ENCODE measurements around the gene RUNDC1. TPM values are rescaled to one million over a fixed set of nuclear protein-coding genes. Genes with fewer than 3 reads are reported as not detected.

Gene RUNDC1
- total RNA-seq, 1 experiment from 2014 or later = 14.2 TPM

DNA sequence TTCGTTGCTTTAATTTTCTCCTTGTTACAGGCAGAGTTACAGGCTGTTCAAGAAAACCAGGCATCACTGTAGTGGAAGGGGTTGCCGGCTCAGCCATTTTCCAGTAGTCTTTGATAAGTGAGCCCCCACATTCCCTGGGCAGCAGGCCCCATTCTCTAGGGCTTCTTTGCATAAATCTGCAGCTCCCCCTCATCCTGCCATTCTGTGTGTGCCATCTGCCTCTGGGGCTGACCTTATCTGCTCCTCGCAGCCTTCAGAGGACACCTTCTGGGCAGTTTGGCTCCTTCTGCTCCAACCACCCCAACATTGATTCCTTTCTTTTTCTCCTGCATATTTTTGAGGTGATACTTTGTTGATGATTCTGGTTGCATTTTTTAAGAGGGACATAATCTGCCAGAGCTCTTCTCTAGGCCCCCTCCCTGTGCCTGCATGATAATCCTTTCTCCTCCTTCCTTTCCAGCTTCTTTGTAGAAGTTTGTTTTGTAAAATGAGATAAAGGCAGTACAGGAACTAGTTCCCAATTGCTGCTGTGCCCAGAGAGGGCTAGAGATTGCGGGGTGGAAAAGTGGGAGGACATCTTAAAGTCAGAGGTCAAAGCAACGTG lies 61.8 kb downstream of the RUNDC1 start:
- CTCF ChIA-PET = interaction anchor here (0.6 to 4.3 kb wide), 5 partner anchors 15 to 164 kb away, joined by 4 to 45 read pairs (median 5); partner anchors contain the start of genes RND2, RPL27 and VAT1
- TF ChIP-seq EMX1 (CRISPR knock-in tag; IDR thresholded peaks at IDR 0.05) (no peak), SP1 (CRISPR knock-in tag; conservative IDR thresholded peaks at IDR 0.05) (0 out of 2 replicates have a peak, but pooled peaks have one; percentile 18), ESRRA (CRISPR knock-in tag; IDR thresholded peaks at IDR 0.05; ENCODE audit: borderline replicate concordance) (no peak), JAZF1 (CRISPR knock-in tag; IDR thresholded peaks at IDR 0.05) (no peak), ZNF121 (CRISPR knock-in tag; IDR thresholded peaks at IDR 0.05) (no peak), CREB1 (CRISPR knock-in tag; IDR thresholded peaks at IDR 0.05) (no peak), TEAD1 (CRISPR knock-in tag; IDR thresholded peaks at IDR 0.05) (no peak), GRHL2 (CRISPR knock-in tag; IDR thresholded peaks at IDR 0.05; ENCODE audit: insufficient replicate concordance, severe bottlenecking) (no peak), ATF1 (CRISPR knock-in tag; IDR thresholded peaks at IDR 0.05) (no peak), ZNF416 (CRISPR knock-in tag; IDR thresholded peaks at IDR 0.05) (no peak)
- TF ChIP-seq, protein P1, sequence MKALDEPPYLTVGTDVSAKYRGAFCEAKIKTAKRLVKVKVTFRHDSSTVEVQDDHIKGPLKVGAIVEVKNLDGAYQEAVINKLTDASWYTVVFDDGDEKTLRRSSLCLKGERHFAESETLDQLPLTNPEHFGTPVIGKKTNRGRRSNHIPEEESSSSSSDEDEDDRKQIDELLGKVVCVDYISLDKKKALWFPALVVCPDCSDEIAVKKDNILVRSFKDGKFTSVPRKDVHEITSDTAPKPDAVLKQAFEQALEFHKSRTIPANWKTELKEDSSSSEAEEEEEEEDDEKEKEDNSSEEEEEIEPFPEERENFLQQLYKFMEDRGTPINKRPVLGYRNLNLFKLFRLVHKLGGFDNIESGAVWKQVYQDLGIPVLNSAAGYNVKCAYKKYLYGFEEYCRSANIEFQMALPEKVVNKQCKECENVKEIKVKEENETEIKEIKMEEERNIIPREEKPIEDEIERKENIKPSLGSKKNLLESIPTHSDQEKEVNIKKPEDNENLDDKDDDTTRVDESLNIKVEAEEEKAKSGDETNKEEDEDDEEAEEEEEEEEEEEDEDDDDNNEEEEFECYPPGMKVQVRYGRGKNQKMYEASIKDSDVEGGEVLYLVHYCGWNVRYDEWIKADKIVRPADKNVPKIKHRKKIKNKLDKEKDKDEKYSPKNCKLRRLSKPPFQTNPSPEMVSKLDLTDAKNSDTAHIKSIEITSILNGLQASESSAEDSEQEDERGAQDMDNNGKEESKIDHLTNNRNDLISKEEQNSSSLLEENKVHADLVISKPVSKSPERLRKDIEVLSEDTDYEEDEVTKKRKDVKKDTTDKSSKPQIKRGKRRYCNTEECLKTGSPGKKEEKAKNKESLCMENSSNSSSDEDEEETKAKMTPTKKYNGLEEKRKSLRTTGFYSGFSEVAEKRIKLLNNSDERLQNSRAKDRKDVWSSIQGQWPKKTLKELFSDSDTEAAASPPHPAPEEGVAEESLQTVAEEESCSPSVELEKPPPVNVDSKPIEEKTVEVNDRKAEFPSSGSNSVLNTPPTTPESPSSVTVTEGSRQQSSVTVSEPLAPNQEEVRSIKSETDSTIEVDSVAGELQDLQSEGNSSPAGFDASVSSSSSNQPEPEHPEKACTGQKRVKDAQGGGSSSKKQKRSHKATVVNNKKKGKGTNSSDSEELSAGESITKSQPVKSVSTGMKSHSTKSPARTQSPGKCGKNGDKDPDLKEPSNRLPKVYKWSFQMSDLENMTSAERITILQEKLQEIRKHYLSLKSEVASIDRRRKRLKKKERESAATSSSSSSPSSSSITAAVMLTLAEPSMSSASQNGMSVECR (CRISPR knock-in tag; IDR thresholded peaks at IDR 0.05; ENCODE audit: borderline replicate concordance) = no peak
- TF ChIP-seq, protein P2, sequence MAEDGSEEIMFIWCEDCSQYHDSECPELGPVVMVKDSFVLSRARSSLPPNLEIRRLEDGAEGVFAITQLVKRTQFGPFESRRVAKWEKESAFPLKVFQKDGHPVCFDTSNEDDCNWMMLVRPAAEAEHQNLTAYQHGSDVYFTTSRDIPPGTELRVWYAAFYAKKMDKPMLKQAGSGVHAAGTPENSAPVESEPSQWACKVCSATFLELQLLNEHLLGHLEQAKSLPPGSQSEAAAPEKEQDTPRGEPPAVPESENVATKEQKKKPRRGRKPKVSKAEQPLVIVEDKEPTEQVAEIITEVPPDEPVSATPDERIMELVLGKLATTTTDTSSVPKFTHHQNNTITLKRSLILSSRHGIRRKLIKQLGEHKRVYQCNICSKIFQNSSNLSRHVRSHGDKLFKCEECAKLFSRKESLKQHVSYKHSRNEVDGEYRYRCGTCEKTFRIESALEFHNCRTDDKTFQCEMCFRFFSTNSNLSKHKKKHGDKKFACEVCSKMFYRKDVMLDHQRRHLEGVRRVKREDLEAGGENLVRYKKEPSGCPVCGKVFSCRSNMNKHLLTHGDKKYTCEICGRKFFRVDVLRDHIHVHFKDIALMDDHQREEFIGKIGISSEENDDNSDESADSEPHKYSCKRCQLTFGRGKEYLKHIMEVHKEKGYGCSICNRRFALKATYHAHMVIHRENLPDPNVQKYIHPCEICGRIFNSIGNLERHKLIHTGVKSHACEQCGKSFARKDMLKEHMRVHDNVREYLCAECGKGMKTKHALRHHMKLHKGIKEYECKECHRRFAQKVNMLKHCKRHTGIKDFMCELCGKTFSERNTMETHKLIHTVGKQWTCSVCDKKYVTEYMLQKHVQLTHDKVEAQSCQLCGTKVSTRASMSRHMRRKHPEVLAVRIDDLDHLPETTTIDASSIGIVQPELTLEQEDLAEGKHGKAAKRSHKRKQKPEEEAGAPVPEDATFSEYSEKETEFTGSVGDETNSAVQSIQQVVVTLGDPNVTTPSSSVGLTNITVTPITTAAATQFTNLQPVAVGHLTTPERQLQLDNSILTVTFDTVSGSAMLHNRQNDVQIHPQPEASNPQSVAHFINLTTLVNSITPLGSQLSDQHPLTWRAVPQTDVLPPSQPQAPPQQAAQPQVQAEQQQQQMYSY (CRISPR knock-in tag; IDR thresholded peaks at IDR 0.05) = peak; percentile 79
- TF ChIP-seq, protein P3, sequence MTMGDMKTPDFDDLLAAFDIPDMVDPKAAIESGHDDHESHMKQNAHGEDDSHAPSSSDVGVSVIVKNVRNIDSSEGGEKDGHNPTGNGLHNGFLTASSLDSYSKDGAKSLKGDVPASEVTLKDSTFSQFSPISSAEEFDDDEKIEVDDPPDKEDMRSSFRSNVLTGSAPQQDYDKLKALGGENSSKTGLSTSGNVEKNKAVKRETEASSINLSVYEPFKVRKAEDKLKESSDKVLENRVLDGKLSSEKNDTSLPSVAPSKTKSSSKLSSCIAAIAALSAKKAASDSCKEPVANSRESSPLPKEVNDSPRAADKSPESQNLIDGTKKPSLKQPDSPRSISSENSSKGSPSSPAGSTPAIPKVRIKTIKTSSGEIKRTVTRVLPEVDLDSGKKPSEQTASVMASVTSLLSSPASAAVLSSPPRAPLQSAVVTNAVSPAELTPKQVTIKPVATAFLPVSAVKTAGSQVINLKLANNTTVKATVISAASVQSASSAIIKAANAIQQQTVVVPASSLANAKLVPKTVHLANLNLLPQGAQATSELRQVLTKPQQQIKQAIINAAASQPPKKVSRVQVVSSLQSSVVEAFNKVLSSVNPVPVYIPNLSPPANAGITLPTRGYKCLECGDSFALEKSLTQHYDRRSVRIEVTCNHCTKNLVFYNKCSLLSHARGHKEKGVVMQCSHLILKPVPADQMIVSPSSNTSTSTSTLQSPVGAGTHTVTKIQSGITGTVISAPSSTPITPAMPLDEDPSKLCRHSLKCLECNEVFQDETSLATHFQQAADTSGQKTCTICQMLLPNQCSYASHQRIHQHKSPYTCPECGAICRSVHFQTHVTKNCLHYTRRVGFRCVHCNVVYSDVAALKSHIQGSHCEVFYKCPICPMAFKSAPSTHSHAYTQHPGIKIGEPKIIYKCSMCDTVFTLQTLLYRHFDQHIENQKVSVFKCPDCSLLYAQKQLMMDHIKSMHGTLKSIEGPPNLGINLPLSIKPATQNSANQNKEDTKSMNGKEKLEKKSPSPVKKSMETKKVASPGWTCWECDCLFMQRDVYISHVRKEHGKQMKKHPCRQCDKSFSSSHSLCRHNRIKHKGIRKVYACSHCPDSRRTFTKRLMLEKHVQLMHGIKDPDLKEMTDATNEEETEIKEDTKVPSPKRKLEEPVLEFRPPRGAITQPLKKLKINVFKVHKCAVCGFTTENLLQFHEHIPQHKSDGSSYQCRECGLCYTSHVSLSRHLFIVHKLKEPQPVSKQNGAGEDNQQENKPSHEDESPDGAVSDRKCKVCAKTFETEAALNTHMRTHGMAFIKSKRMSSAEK (CRISPR knock-in tag; IDR thresholded peaks at IDR 0.05; ENCODE audit: borderline replicate concordance) = no peak
- TF ChIP-seq, protein P4, sequence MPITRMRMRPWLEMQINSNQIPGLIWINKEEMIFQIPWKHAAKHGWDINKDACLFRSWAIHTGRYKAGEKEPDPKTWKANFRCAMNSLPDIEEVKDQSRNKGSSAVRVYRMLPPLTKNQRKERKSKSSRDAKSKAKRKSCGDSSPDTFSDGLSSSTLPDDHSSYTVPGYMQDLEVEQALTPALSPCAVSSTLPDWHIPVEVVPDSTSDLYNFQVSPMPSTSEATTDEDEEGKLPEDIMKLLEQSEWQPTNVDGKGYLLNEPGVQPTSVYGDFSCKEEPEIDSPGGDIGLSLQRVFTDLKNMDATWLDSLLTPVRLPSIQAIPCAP (CRISPR knock-in tag; IDR thresholded peaks at IDR 0.05) = no peak
- TF ChIP-seq, protein P5, sequence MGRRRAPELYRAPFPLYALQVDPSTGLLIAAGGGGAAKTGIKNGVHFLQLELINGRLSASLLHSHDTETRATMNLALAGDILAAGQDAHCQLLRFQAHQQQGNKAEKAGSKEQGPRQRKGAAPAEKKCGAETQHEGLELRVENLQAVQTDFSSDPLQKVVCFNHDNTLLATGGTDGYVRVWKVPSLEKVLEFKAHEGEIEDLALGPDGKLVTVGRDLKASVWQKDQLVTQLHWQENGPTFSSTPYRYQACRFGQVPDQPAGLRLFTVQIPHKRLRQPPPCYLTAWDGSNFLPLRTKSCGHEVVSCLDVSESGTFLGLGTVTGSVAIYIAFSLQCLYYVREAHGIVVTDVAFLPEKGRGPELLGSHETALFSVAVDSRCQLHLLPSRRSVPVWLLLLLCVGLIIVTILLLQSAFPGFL (CRISPR knock-in tag; IDR thresholded peaks at IDR 0.05; ENCODE audit: borderline replicate concordance) = no peak
- TF ChIP-seq, protein P6, sequence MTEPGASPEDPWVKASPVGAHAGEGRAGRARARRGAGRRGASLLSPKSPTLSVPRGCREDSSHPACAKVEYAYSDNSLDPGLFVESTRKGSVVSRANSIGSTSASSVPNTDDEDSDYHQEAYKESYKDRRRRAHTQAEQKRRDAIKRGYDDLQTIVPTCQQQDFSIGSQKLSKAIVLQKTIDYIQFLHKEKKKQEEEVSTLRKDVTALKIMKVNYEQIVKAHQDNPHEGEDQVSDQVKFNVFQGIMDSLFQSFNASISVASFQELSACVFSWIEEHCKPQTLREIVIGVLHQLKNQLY (CRISPR knock-in tag; IDR thresholded peaks at IDR 0.05) = no peak
- TF ChIP-seq, protein P7, sequence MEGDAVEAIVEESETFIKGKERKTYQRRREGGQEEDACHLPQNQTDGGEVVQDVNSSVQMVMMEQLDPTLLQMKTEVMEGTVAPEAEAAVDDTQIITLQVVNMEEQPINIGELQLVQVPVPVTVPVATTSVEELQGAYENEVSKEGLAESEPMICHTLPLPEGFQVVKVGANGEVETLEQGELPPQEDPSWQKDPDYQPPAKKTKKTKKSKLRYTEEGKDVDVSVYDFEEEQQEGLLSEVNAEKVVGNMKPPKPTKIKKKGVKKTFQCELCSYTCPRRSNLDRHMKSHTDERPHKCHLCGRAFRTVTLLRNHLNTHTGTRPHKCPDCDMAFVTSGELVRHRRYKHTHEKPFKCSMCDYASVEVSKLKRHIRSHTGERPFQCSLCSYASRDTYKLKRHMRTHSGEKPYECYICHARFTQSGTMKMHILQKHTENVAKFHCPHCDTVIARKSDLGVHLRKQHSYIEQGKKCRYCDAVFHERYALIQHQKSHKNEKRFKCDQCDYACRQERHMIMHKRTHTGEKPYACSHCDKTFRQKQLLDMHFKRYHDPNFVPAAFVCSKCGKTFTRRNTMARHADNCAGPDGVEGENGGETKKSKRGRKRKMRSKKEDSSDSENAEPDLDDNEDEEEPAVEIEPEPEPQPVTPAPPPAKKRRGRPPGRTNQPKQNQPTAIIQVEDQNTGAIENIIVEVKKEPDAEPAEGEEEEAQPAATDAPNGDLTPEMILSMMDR (IDR thresholded peaks at IDR 0.05) = no peak
- POLR2A ChIA-PET = interaction anchor here (0.6 to 2.0 kb wide), 2 partner anchors 18 to 24 kb away, joined by 3 to 4 read pairs; no protein-coding TSS in a partner anchor
- DNase-seq (ENCODE audit: low spot score) (no peak), ATAC-seq (peak; percentile 52)
- Mint-ChIP-seq H3K9me3 (no peaks in the 10 kb centered on the region), H3K4me1 (peaks cover 54% of the 10 kb centered on the region), H3K27me3 (ENCODE audit: low read depth) (no peaks in the 10 kb centered on the region), H3K27ac (peak overlapping the region; percentile 98), H3K36me3 (peaks cover 13% of the 10 kb centered on the region), H3K4me3 (peak overlapping the region; percentile 2; the same call in 1 of the 2 replicates)
